HG02678 (cell line): ENCODE data around the gene ATG2B.
A peak's percentile ranks its signal among the peaks of the same experiment; 100 is the strongest.
"Not testable (repeated sequence)": the region's sequence is repeated elsewhere in the genome, so short reads cannot be mapped to it uniquely, and the experiment has no call there.

ENCODE experiments used
- ATAC-seq: cut with Tn5 transposase; IDR thresholded peaks from one replicate; pipeline ENCODE4 v1.9.1; 2021; ENCODE audit warnings: mild to moderate bottlenecking, moderate library complexity; ENCODE audit not compliant: unreplicated experiment

ATG2B gene

DNA sequence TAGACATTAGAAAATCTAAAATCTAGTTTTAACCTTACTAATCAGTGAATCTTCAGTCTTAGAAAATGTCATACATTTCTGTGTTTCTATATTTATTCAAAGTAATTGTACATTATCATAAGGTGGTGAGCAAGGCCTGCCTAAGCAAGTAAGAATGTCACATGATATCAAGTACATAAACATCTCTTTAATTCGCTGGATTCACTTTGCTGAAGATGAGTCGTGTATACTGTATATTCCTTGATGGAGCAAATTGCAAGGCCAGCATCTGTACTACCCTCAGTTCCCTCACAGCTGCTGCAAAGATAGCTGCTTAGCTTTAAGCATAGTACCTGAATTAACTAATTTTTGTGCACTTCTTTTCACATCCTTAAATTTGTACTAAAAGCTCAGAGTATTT is 20.3 kb upstream of the ATG2B start:
- ATAC-seq: no peak

DNA sequence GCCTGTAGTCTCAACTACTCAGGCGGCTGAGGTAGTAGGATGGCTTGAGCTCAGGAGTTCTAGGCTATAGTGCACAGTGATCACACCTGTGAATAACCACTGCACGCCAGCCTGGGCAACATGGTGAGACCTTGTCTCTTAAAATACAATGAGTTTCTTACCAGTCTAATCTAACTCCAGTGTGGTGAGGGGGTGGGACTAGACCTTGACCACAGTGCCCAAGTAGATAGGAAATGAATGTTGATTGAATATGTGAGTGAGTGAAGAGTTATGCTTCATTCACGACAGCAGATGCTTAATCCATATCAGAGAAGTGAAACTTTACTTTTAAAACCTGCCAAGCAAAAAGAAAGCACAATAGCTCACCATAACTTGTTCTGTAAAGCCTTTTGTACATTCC is 17.6 kb upstream of the ATG2B start:
- peak; percentile 85 for ATAC-seq

DNA sequence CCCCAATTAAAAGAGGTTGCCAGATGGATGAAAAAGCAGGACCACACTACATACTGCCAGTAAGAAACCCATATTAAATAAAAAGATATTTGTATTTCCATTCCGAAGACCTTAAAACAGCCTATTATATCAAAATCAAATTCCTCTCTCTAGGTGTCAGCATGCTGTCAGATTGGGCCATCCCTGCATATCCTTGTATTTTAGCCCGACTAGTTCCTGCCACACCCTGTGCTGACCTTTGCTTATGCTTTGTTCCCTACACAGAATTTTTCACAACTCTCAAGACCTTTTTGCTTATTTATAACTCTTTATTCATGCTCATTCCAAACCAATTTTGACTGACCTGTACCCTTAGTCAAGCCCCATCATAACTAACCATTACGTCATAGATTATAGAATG is 13.0 kb upstream of the ATG2B start:
- no peak for ATAC-seq

DNA sequence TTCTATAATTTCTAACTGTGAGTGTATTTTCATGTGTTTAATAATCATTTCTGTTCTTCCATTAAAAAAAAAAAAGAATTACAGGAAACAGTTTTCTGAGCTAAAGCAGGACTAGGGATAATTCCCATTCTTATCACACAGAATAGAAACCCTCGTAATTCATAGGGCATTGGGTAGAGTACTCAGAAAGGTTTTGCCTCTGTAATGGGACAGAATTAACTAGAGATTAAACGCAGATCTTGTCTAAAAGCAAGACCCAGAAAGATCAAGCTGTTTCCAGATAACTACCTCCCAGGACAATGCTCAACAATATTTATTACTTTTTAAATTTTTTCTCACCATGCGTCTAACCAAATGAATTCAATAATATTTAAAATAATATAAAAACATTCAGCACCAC is 10.4 kb upstream of the ATG2B start:
- ATAC-seq: no peak

DNA sequence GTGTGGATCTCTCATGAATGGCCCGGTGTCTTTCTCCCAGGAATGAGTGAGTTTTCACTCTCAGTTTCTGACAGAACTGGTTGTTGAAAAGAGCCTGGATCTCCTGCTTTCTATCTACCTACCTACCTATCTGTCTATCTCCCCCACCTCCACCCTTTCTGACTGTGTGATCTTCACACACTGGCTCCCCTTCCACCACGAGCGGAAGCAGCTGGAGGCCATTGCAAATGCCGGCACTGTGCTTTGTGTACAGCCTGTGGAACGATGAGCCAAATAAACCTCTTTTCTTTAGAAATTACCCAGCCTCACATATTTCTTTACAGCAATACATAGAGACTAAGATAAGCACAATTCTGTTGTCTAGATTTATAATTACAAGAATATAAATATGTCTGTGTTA is 7.4 kb upstream of the ATG2B start:
- no peak for ATAC-seq

- ATAC-seq: no peak
Observed at GRCh38 chr14:96368534-96368933, 5.4 kb upstream of the ATG2B start.

DNA sequence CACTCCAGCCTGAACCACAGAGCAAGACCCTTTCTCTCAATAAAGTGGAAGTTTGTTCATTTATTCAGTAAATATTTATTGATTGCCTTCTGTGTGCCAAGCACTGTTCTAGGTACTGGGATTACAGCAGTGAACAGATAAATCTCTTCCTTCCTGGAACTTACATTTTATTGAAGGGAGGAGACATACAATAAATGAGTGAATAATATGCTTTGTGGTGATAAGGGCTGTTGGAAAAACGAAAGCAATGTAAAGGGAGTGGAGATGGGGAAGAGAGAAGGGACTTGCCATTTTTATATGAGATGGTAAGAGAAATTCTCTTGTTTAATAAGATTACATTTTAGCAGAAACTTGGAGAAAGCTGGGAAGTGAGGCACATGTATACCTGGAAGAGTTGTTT is 1.8 kb upstream of the ATG2B start:
- no peak for ATAC-seq

DNA sequence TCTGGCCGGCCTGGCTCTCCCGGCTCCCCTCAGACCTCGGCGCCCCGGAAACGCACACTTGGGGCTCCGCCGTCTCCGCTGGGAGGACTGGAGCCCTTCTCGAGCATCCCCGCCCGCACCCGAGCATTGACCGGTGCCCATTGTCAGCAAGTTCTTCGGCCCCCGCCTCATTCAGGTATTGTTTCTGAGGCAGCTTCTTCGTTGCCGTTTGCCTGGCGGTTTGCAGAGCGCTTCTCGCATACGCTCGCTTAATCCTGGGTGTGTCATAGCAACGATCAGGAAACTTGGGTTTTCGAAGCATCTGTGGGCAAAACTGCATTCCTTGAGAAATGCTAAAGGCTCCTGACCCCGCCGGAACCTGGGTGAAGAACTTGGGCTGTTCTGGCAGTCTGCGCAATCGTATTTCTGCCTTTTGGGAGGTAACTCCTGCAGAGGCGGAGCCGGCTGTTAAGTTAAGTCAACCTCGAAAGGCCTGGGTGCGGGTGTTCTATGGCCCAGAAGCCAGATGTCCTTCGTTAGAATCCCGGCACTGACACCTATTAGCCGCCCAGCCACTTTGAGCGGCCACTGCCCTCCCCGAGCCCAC is 703 bp upstream of the ATG2B start:
- peak; percentile 15 for ATAC-seq

DNA sequence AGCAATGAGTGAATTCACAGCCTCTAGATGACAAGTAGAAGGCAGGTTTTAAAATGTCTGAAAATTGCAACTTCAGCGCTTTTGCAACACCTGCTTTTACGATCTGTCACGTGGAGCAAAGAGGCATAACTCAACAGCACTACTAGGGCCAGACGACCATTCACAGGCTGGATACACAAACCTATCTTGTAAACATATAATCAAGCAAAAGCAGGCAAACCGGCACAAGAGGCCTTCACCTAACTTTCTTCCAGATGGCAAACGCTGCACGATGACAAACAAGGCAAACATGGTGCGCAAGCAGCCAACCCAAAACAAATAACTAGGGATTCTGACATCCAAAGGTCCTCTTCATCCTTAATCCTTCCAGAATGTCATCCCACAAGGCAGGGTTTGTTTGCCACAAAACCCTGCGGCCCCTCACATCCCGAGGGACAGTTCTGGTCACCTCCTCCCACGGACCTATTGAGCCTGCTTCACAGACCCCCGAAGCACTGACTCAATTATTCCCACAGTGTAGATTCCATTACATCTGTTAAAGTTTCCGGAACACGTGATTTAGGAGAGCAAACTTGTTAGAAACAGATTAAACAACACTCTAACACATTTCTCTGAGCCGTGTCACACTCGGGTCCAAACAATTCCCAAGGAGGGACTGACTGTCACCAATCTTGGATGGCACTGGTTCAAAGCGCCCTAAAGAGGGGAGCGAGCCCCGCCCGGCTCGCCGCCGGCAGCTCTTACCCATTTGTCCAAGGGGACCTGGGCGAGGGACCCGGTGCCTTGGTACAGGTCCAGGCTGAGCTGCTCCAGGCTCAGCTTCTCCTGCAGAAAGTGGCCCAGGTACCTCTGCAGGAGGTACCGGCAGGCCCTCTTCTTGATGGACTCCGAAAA is 823 bp downstream of the ATG2B start:
- peak; percentile 24 for ATAC-seq

GRCh38 chr14:96359959-96360358 is 3.2 kb downstream of the ATG2B start:
- no peak for ATAC-seq

DNA sequence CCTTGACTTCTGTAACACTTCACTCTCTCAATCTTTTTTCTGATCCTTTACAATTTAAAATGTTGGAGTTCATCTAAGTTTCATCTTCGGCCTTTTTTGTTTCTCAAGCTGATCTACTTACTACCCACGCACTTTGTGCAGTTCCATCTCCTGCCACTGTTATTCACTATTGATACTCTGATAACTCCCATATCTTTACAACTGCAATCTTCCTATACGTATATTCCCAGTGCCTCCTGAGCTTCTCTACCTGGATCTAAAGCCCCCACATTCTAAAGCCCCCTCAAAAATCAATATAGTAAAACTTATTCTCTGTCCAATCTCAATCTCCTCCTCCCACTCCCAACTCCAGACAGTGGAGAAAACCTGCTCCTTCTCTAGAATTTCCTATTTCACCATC is 5.9 kb downstream of the ATG2B start:
- no peak for ATAC-seq

GRCh38 chr14:96354246-96354645 is 8.9 kb downstream of the ATG2B start:
- no peak for ATAC-seq

- ATAC-seq: no peak
Observed at GRCh38 chr14:96352708-96353107, 10.4 kb downstream of the ATG2B start.

DNA sequence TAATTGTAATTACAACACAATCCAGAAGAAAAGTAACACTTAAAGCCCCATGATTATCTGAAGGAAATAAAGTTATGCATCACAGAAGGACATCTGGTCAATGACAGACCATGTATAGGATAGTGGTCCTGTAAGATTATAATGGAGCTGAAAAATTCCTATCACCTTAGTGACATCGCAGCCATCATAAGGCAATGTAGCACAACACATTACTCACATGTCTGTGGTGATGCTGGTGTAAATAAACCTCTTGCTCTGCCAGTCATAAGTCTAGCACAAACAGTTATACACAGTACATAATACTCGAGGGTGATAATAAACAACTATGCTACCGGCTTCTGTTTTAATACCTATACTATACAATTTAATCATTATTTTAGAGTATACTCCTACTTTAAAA is 11.2 kb downstream of the ATG2B start:
- ATAC-seq: no peak

GRCh38 chr14:96349286-96350075 is 13.7 kb downstream of the ATG2B start:
- no peak for ATAC-seq

DNA sequence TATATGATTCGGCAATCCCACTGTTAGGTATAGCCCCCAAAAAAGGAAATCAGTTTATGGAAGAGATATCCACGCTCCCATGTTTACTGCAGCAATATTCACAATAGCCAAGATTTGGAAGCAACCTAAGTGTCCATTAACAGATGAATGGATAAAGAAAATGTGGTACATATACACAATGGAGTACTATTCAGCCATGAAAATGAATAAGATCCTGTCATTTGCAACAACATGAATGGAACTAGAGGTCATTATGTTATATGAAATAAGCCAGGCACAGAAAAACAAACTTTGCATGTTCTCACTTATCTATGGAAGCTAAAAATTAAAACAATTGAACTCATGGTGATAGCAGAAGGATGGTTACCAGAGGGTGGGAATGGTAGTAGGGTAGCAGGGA is 15.2 kb downstream of the ATG2B start:
- ATAC-seq: not testable (repeated sequence)

DNA sequence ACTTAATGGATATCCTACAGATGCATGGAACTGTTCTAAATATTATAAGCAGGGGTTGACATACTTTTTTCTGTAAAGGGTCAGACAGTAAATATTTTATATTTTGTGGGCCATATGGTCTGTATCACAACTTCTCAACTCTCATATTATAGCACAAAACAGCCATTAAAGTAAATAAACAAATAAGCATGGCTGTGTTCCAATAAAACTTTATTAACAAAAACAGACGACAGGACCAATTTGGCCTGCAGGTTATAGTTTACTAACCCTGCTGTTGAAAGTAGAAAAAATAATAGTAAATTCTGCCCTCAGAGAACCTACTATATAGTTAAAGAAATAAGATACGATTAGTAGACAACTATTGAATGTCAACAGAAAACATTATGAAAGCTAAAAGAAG is 17.5 kb downstream of the ATG2B start:
- ATAC-seq: no peak

- no peak for ATAC-seq
Observed at GRCh38 chr14:96341323-96341722, 21.8 kb downstream of the ATG2B start.

- ATAC-seq: no peak
Observed at GRCh38 chr14:96338551-96338950, 24.6 kb downstream of the ATG2B start.

- ATAC-seq: no peak
Observed at GRCh38 chr14:96324219-96324618, 38.9 kb downstream of the ATG2B start.

- no peak for ATAC-seq
Observed at GRCh38 chr14:96320605-96321004, 42.5 kb downstream of the ATG2B start.

DNA sequence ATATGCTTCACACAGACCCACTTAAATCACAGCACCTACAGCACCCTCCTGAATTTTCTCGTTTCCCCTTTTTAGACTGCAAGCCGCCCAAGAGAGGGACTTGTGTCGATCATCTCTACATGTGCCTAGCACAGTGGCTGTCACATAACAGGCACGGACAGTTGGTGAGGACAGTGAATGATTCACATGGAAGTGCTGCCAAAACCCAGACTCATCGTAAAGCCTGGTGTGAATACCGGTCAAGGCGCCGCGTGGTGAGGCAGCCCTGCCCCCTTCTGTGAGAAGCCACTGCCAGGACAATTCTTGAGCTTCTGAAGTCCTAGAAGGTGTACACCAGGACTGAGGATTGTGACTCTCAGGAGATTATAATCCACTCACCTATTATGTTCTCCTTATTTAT is 44.3 kb downstream of the ATG2B start:
- no peak for ATAC-seq
